Type B pancreatic cell (in vitro differentiated cells): ENCODE data around the gene PPP6C. TPM values are rescaled to one million over a fixed set of nuclear protein-coding genes. Genes with fewer than 3 reads are reported as not detected.
"Not testable (repeated sequence)": the region's sequence is repeated elsewhere in the genome, so short reads cannot be mapped to it uniquely, and the experiment has no call there.

Experiments used
- DNase-seq: peaks from one replicate; pipeline ENCODE4 v3.0.0; 2021; ENCODE audit warnings: mixed read lengths; ENCODE audit not compliant: unreplicated experiment; ENCODE audit errors: extremely low spot score
- H3K27ac Mint-ChIP-seq: 2 replicates; pipeline ENCODE4 v1.8.0; 2021; ENCODE audit warnings: mild to moderate bottlenecking, mixed read lengths
- H3K27me3 Mint-ChIP-seq: 2 replicates; pipeline ENCODE4 v1.8.0; 2021; ENCODE audit warnings: mixed read lengths
- H3K36me3 Mint-ChIP-seq: 2 replicates; pipeline ENCODE4 v1.8.0; 2021; ENCODE audit warnings: mixed read lengths
- H3K4me1 Mint-ChIP-seq: one replicate; pipeline ENCODE4 v1.8.0; 2021; ENCODE audit warnings: mixed read lengths; ENCODE audit not compliant: unreplicated experiment
- H3K4me3 Mint-ChIP-seq: 2 replicates; pipeline ENCODE4 v1.8.0; 2021; ENCODE audit warnings: mild to moderate bottlenecking, mixed read lengths
- H3K9me3 Mint-ChIP-seq: 2 replicates; pipeline ENCODE4 v1.8.0; 2021; ENCODE audit warnings: mixed read lengths
- CTCF ChIP-seq: fragments of 200-600 bp; sonication (generic); conservative IDR thresholded peaks from 2 replicates; pipeline ENCODE4 v1.5.0; 2021; ENCODE audit warnings: antibody characterized with exemption, mild to moderate bottlenecking
- total RNA-seq: library from RNA; stranded (reverse); gene quantifications from 2 replicates; pipeline ENCODE4 v1.2.1, GENCODE V29; 2021; ENCODE audit warnings: low replicate concordance

Gene PPP6C
- total RNA-seq, 1 donor from 2014 or later = 35.2 TPM

GRCh38 chr9:125131778-125132177 lies 57.8 kb downstream of the PPP6C start:
- peak overlapping the region; percentile 65 for H3K27ac Mint-ChIP-seq

GRCh38 chr9:125126019-125126746 lies 63.4 kb downstream of the PPP6C start:
- DNase-seq = no peak
- H3K27ac Mint-ChIP-seq = no peak overlapping the region
- H3K4me3 Mint-ChIP-seq = no peak overlapping the region
- no peaks in the 10 kb centered on the region for H3K27me3 Mint-ChIP-seq
- H3K9me3 Mint-ChIP-seq = no peaks in the 10 kb centered on the region
- peaks cover 7% of the 10 kb centered on the region for H3K4me1 Mint-ChIP-seq
- no peak for TF ChIP-seq CTCF
- H3K36me3 Mint-ChIP-seq = peaks cover 7% of the 10 kb centered on the region

More at GRCh38 chr9:125131778-125132177, 57.8 kb downstream of the PPP6C start:
- no peaks in the 10 kb centered on the region for H3K27me3 Mint-ChIP-seq
- H3K4me1 Mint-ChIP-seq = peaks cover 4% of the 10 kb centered on the region
- no peak for DNase-seq
- peaks cover 11% of the 10 kb centered on the region for H3K36me3 Mint-ChIP-seq
- H3K4me3 Mint-ChIP-seq = no peak overlapping the region
- peaks cover 4% of the 10 kb centered on the region for H3K9me3 Mint-ChIP-seq
- no peak for TF ChIP-seq CTCF

GRCh38 chr9:125125523-125125922 lies 64.1 kb downstream of the PPP6C start:
- H3K27me3 Mint-ChIP-seq = no peaks in the 10 kb centered on the region
- H3K36me3 Mint-ChIP-seq = peaks cover 7% of the 10 kb centered on the region
- H3K4me3 Mint-ChIP-seq = no peak overlapping the region
- TF ChIP-seq CTCF = no peak
- H3K4me1 Mint-ChIP-seq = peaks cover 7% of the 10 kb centered on the region
- DNase-seq = no peak
- H3K27ac Mint-ChIP-seq = no peak overlapping the region
- no peaks in the 10 kb centered on the region for H3K9me3 Mint-ChIP-seq

- Mint-ChIP-seq H3K36me3 (peaks cover 10% of the 10 kb centered on the region), H3K9me3 (no peaks in the 10 kb centered on the region), H3K4me1 (peaks cover 4% of the 10 kb centered on the region), H3K27me3 (no peaks in the 10 kb centered on the region), H3K27ac (no peak overlapping the region), H3K4me3 (no peak overlapping the region)
- no peak for DNase-seq
- TF ChIP-seq CTCF = no peak
Observed at GRCh38 chr9:125121146-125121545, 68.5 kb downstream of the PPP6C start.

GRCh38 chr9:125119643-125120286 lies 69.8 kb downstream of the PPP6C start:
- peaks cover 8% of the 10 kb centered on the region for H3K36me3 Mint-ChIP-seq
- H3K27ac Mint-ChIP-seq = no peak overlapping the region
- no peaks in the 10 kb centered on the region for H3K27me3 Mint-ChIP-seq
- no peaks in the 10 kb centered on the region for H3K9me3 Mint-ChIP-seq
- DNase-seq = no peak
- H3K4me1 Mint-ChIP-seq = peaks cover 4% of the 10 kb centered on the region
- H3K4me3 Mint-ChIP-seq = no peak overlapping the region
- no peak for TF ChIP-seq CTCF

GRCh38 chr9:125118696-125119095 lies 70.9 kb downstream of the PPP6C start:
- not testable (repeated sequence) for H3K4me1 Mint-ChIP-seq, H3K36me3 Mint-ChIP-seq, H3K27me3 Mint-ChIP-seq, H3K27ac Mint-ChIP-seq, H3K9me3 Mint-ChIP-seq, DNase-seq, H3K4me3 Mint-ChIP-seq

- not testable (repeated sequence) for H3K4me3 Mint-ChIP-seq, H3K27me3 Mint-ChIP-seq, DNase-seq, H3K27ac Mint-ChIP-seq, H3K4me1 Mint-ChIP-seq
- Mint-ChIP-seq H3K9me3 (peaks cover 11% of the 10 kb centered on the region), H3K36me3 (peaks cover 13% of the 10 kb centered on the region)
Observed at GRCh38 chr9:125114503-125114902, 75.1 kb downstream of the PPP6C start.
